Nephron (organoid): Measurements from ENCODE around the gene HOXC11.

Experiments
- H3K27ac Mint-ChIP-seq, 3 experiments: 2 replicates each; pipeline ENCODE4 v1.8.0; 2020; ENCODE audit warnings: mixed read lengths in 3 of 3, mild to moderate bottlenecking in 2 of 3, moderate library complexity in 1 of 3
- H3K27me3 Mint-ChIP-seq: 2 replicates; pipeline ENCODE4 v1.8.0; 2021; ENCODE audit warnings: low read depth, mild to moderate bottlenecking, moderate library complexity, mixed read lengths
- H3K36me3 Mint-ChIP-seq: 2 replicates; pipeline ENCODE4 v1.8.0; 2020; ENCODE audit warnings: low read depth, mixed read lengths
- H3K4me1 Mint-ChIP-seq: 2 replicates; pipeline ENCODE4 v1.8.0; 2020; ENCODE audit warnings: mixed read lengths
- H3K4me3 Mint-ChIP-seq, 3 experiments: 2 replicates each; pipeline ENCODE4 v1.8.0; 2020; ENCODE audit warnings: mild to moderate bottlenecking in 3 of 3, mixed read lengths in 3 of 3, moderate library complexity in 2 of 3
- H3K9me3 Mint-ChIP-seq: 2 replicates; pipeline ENCODE4 v1.8.0; 2020; ENCODE audit warnings: mixed read lengths
- TF ChIP-seq, protein P1 (sequence below), 3 experiments: fragments of 200-600 bp; sonication (generic); IDR thresholded peaks; one replicate each; pipeline ENCODE4 v1.5.0; 2021; ENCODE audit warnings: antibody characterized with exemption in 3 of 3; ENCODE audit not compliant: unreplicated experiment in 3 of 3

The HOXC11 gene

DNA sequence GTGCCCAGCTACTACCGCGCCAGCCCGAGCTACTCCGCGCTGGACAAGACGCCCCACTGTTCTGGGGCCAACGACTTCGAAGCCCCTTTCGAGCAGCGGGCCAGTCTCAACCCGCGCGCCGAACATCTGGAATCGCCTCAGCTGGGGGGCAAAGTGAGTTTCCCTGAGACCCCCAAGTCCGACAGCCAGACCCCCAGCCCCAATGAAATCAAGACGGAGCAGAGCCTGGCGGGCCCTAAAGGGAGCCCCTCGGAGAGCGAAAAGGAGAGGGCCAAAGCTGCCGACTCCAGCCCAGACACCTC, 12.7 kb downstream of the HOXC11 start:
- Mint-ChIP-seq H3K27me3 (peaks cover 100% of the 10 kb centered on the region), H3K9me3 (no peaks in the 10 kb centered on the region), H3K36me3 (peaks cover 21% of the 10 kb centered on the region), H3K4me3 (peak overlapping the region; percentile 95 to 99 (median 96)), H3K4me1 (peaks cover 49% of the 10 kb centered on the region), H3K27ac (peak overlapping the region; percentile 95 to 100 (median 97))
- TF ChIP-seq, protein P1, sequence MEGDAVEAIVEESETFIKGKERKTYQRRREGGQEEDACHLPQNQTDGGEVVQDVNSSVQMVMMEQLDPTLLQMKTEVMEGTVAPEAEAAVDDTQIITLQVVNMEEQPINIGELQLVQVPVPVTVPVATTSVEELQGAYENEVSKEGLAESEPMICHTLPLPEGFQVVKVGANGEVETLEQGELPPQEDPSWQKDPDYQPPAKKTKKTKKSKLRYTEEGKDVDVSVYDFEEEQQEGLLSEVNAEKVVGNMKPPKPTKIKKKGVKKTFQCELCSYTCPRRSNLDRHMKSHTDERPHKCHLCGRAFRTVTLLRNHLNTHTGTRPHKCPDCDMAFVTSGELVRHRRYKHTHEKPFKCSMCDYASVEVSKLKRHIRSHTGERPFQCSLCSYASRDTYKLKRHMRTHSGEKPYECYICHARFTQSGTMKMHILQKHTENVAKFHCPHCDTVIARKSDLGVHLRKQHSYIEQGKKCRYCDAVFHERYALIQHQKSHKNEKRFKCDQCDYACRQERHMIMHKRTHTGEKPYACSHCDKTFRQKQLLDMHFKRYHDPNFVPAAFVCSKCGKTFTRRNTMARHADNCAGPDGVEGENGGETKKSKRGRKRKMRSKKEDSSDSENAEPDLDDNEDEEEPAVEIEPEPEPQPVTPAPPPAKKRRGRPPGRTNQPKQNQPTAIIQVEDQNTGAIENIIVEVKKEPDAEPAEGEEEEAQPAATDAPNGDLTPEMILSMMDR (IDR thresholded peaks at IDR 0.05; ENCODE audit: unreplicated experiment in 3 of 3) = no peak

DNA sequence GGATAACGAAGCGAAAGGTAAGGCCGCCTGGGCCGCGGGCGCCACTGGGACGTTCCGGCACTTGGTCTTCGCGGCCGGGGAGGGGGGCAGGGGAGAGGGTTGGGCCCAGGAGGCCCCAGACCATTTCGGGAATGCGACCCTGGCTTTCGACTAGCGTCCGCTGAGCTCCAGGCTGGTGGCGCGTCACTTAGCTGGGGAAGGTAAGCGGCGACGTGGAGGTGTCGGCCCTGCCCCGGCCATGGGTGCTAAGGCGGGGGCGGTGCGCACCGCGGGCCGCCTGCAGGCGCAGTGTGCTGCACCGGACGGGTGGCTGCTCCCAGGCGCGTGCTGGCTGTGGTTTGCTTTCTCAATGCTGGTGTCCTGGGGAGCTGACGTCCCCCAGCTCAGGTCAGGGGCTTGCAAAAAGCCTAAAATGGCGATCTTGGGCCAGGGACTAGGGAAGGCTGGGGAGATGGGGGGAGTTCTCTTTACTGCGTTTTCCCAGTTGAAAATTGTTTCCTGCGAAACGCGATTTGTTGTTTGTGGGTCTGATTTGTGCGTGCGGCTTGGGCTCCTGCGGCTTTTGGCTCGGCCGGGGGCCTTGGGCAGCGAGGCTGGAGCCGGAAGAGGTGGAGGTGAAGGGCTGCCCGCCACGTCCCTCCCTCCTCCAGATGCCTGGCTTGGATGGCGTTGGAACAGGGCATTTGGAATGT, 13.2 kb downstream of the HOXC11 start:
- H3K4me1 Mint-ChIP-seq = peaks cover 52% of the 10 kb centered on the region
- H3K4me3 Mint-ChIP-seq = peak overlapping the region; percentile 95 to 99 (median 96)
- H3K27ac Mint-ChIP-seq = peak overlapping the region; percentile 95 to 100 (median 97)
- no peaks in the 10 kb centered on the region for H3K9me3 Mint-ChIP-seq
- peaks cover 23% of the 10 kb centered on the region for H3K36me3 Mint-ChIP-seq
- H3K27me3 Mint-ChIP-seq = peaks cover 100% of the 10 kb centered on the region
- TF ChIP-seq, protein P1 (IDR thresholded peaks at IDR 0.05; ENCODE audit: unreplicated experiment in 3 of 3) = no peak

DNA sequence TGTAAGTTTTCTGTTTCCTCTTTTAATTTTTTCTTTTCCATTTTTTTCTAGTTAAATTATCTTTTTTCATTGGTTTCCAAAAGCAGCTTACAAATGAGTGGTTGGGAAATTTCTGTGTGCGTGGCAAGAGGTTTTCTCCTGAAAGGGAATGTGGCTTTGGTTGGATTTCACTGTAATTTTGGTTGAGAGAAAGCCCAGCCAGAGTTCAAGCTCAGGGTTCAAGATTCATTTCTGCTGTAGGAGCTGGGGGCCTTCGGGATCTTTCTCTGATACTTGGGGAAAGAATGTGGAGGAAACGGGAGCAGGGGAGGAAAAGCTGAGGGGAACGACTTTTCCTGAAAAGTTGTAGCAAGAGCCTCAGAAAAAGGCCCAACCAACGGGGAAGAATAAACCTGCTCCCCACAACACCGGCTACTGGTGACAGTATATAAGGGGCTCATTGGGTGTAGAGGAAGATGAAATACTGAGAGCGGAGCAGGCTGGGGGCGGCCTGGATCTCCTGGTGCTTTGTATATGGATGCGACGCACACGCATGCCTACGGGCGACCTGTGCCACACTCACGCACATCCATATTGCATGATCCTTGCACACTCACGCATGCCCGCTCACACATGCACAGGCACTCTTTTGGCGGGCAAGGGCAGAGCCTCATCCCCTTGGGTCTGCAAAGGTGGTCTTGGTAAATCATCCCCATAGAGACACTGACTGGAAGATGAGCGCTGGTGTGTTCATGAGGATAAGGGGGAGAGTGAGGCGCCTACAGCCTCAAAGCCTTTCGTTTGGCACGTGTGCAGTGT, 14.0 kb downstream of the HOXC11 start:
- TF ChIP-seq, protein P1 (IDR thresholded peaks at IDR 0.05; ENCODE audit: unreplicated experiment in 3 of 3) = no peak
- peak overlapping the region; percentile 95 to 99 (median 96) for H3K4me3 Mint-ChIP-seq
- H3K9me3 Mint-ChIP-seq = no peaks in the 10 kb centered on the region
- peaks cover 25% of the 10 kb centered on the region for H3K36me3 Mint-ChIP-seq
- H3K27me3 Mint-ChIP-seq = peaks cover 100% of the 10 kb centered on the region
- H3K27ac Mint-ChIP-seq = peak overlapping the region; percentile 95 to 100 (median 95)
- H3K4me1 Mint-ChIP-seq = peaks cover 55% of the 10 kb centered on the region

DNA sequence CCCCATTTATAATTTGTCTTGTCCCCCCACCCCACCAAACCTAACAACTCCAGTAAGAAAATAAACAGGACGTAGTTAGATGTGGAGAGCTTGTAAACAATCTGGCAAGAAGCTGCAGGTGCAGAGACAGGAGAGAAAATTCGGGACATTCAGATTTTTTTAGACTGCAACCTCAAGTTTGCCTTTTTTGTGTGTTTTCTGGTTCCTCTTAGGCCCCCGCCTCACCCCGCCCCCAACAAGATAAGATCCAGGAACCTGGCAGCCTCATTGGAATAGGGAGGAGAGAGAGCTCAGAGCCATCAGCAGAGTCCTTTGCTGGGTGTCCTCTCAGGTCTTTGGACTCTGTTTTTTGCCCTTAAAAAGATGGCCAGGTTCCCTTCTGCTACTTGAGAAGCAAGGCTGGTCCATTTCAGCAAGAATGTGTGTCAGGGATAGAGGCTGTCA, 14.9 kb downstream of the HOXC11 start:
- TF ChIP-seq, protein P1 (IDR thresholded peaks at IDR 0.05; ENCODE audit: unreplicated experiment in 3 of 3) = no peak
- Mint-ChIP-seq H3K36me3 (peaks cover 25% of the 10 kb centered on the region), H3K4me1 (peaks cover 60% of the 10 kb centered on the region), H3K27ac (peak overlapping the region; percentile 95 to 100 (median 95)), H3K27me3 (peaks cover 100% of the 10 kb centered on the region), H3K9me3 (no peaks in the 10 kb centered on the region), H3K4me3 (peak overlapping the region; percentile 95 to 99 (median 96))

DNA sequence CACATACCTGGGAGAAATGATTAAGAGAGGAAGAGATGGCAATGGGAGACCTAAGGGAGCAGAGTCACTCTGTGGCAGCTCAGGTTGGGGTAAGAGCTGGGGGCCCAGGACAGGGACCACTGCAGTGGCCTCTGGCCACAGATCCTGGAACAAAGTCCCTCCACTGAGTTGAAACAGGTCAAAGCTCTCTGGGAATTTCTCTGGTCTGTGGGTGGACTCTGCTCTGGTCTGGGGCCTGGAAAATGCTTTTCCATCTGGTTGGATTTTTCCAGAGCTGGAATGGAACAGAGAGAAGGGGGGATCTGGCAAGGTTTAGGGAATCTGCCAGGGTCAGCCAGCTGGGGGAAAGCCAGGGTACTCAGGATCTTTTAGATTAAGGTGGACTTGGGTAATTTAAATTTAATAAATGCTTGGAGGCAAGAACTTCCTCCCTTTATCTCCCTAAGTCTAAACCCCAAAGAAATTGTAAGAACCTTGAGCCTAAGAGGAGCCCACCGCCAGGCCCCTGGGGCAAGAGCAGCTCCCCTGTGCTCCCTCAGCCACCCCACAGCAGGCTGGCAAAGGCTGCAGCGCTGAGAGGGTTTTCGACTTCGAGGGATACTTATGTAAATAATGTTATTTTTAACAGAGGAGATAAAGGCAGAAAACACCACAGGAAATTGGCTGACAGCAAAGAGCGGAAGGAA, 15.8 kb downstream of the HOXC11 start:
- TF ChIP-seq, protein P1 (IDR thresholded peaks at IDR 0.05; ENCODE audit: unreplicated experiment in 3 of 3) = no peak
- peak overlapping the region; percentile 95 to 99 (median 96) for H3K4me3 Mint-ChIP-seq

More for the DNA sequence above, 15.8 kb downstream of the HOXC11 start:
- peaks cover 69% of the 10 kb centered on the region for H3K4me1 Mint-ChIP-seq
- peak overlapping the region; percentile 95 to 100 (median 95) for H3K27ac Mint-ChIP-seq
- peaks cover 30% of the 10 kb centered on the region for H3K36me3 Mint-ChIP-seq
- H3K9me3 Mint-ChIP-seq = no peaks in the 10 kb centered on the region
- H3K27me3 Mint-ChIP-seq = peaks cover 100% of the 10 kb centered on the region
